OCI-LY3 (cell line): ENCODE results near the gene SEPTIN11.

Experiments used
- CTCF ChIP-seq: fragments of 200-600, 300-600 bp; sonication (generic); IDR thresholded peaks from 2 replicates; pipeline ENCODE4 v1.5.1; 2014; ENCODE audit warnings: antibody characterized with exemption, low read length, low read depth
- EZH2phosphoT487 ChIP-seq: fragments of 200-600 bp; shearing (Covaris generic); IDR thresholded peaks from 2 replicates; pipeline ENCODE4 v1.6.1; 2018; ENCODE audit warnings: antibody characterized with exemption, mixed run types, low read depth

- TF ChIP-seq EZH2phosphoT487 (no peak), CTCF (no peak)
Measured at GRCh38 chr4:76989391-76990061, 40.0 kb downstream of the SEPTIN11 start.
